SK-N-SH (cell line): ENCODE data around the gene LRMDA. TPM values are rescaled to one million over a fixed set of nuclear protein-coding genes. Genes with fewer than 3 reads are reported as not detected.

Experiments used
- CTCF ChIA-PET: fragments of 300-600, 350-600 bp; formaldehyde crosslinking; extraction: SDS; loops from one replicate; lab custom pipeline; 2021; lab: Yijun Ruan, JAX
- POLR2A ChIA-PET: fragments of 350-600 bp; sonication (Branson Sonifier 250); formaldehyde crosslinking; extraction: SDS; loops from one replicate; lab custom pipeline; 2020; ENCODE audit warnings: antibody characterized with exemption, inconsistent platforms; lab: Yijun Ruan, JAX
- DNase-seq: peaks from one replicate; pipeline ENCODE4 v3.0.0; 2012
- H2AFZ ChIP-seq: fragments of 200-600 bp; sonication (generic); 2 replicates; pipeline ENCODE4 v1.8.1; 2016; ENCODE audit warnings: antibody characterized with exemption, mild to moderate bottlenecking, low read depth
- H3F3A ChIP-seq: fragments of 200-600 bp; sonication (generic); replicated peaks from 2 replicates; pipeline ENCODE3; 2016; ENCODE audit warnings: antibody characterized with exemption, mild to moderate bottlenecking; ENCODE audit not compliant: insufficient read depth
- H3K27ac ChIP-seq, 2 experiments: fragments of 200-500 bp in 1 of 2; fragments of 200-600 bp in 1 of 2; sonication (Bioruptor generic) in 1 of 2; sonication (generic), shearing (Covaris generic) in 1 of 2; 2 replicates each; pipeline versions ENCODE4 v1.5.1 to v1.6.1; 2014 to 2016; ENCODE audit warnings: low read depth in 2 of 2, inconsistent platforms in 1 of 2, low read length in 1 of 2, mild to moderate bottlenecking in 1 of 2, mixed read lengths in 1 of 2
- H3K27me3 ChIP-seq: fragments of 200-600 bp; sonication (generic), shearing (Covaris generic); 2 replicates; pipeline ENCODE4 v1.6.1; 2016; ENCODE audit warnings: mixed run types; ENCODE audit not compliant: insufficient read depth
- H3K36me3 ChIP-seq, 2 experiments: fragments of 200-500 bp in 1 of 2; fragments of 200-600 bp in 1 of 2; sonication (Bioruptor generic) in 1 of 2; sonication (generic) in 1 of 2; replicated peaks in 1 of 2; 2 replicates each; pipeline versions ENCODE3 to v1.5.1; 2014 to 2016; ENCODE audit warnings: low read length in 1 of 2, mild to moderate bottlenecking in 1 of 2; ENCODE audit not compliant: insufficient read depth in 2 of 2, control insufficient read depth in 1 of 2
- H3K4me1 ChIP-seq, 2 experiments: fragments of 200-500 bp in 1 of 2; fragments of 200-600 bp in 1 of 2; sonication (Bioruptor generic) in 1 of 2; sonication (generic), shearing (Covaris generic) in 1 of 2; 2 replicates each; pipeline versions ENCODE4 v1.5.1 to v1.6.1; 2014 to 2016; ENCODE audit warnings: low read depth in 1 of 2, low read length in 1 of 2, mixed run types in 1 of 2; ENCODE audit not compliant: insufficient read depth in 2 of 2, control insufficient read depth in 1 of 2
- H3K4me2 ChIP-seq: fragments of 200-600 bp; sonication (generic), shearing (Covaris generic); 2 replicates; pipeline ENCODE4 v1.6.1; 2017; ENCODE audit warnings: mixed run types
- H3K4me3 ChIP-seq, 2 experiments: fragments of 200-500 bp in 1 of 2; fragments of 200-600 bp in 1 of 2; sonication (Bioruptor generic) in 1 of 2; sonication (generic), shearing (Covaris generic) in 1 of 2; 2 replicates each; pipeline versions ENCODE4 v1.5.1 to v1.8.1; 2014 to 2016; ENCODE audit warnings: low read depth in 2 of 2, inconsistent platforms in 1 of 2, low read length in 1 of 2, mild to moderate bottlenecking in 1 of 2, mixed read lengths in 1 of 2, moderate library complexity in 1 of 2
- H3K79me2 ChIP-seq: fragments of 200-600 bp; sonication (generic); 2 replicates; pipeline ENCODE4 v1.8.1; 2017; ENCODE audit warnings: mild to moderate bottlenecking; ENCODE audit not compliant: insufficient read depth
- H3K9ac ChIP-seq: fragments of 200-600 bp; sonication (generic); 2 replicates; pipeline ENCODE4 v1.6.1; 2017; ENCODE audit warnings: mixed run types
- H3K9me2 ChIP-seq: fragments of 200-600 bp; sonication (generic); 2 replicates; pipeline ENCODE4 v1.6.1; 2017; ENCODE audit warnings: mixed run types
- H3K9me3 ChIP-seq: fragments of 200-600 bp; sonication (generic); 2 replicates; pipeline ENCODE4 v1.6.1; 2017; ENCODE audit warnings: mixed run types, mild to moderate bottlenecking, moderate library complexity
- H4K20me1 ChIP-seq: fragments of 200-600 bp; sonication (generic); 2 replicates; pipeline ENCODE4 v1.6.1; 2017; ENCODE audit warnings: mild to moderate bottlenecking, mixed run types; ENCODE audit not compliant: insufficient read depth
- FOSL2 ChIP-seq: IDR thresholded peaks from 2 replicates; pipeline ENCODE4 v1.4.0; 2012; ENCODE audit warnings: low read depth, mild to moderate bottlenecking, moderate library complexity, borderline replicate concordance
- FOXM1 ChIP-seq: IDR thresholded peaks from 2 replicates; pipeline ENCODE4 v1.4.0; 2012; ENCODE audit warnings: low read depth, mild to moderate bottlenecking
- GABPA ChIP-seq: IDR thresholded peaks from 2 replicates; pipeline ENCODE4 v1.4.0; 2012; ENCODE audit warnings: low read depth, mild to moderate bottlenecking
- GATA2 ChIP-seq: sonication (generic); formaldehyde crosslinking; IDR thresholded peaks from 2 replicates; pipeline ENCODE4 v1.5.0; 2020; ENCODE audit warnings: mild to moderate bottlenecking, missing genetic modification reagents
- JUND ChIP-seq: IDR thresholded peaks from 2 replicates; pipeline ENCODE4 v1.4.0; 2012
- MEF2A ChIP-seq: IDR thresholded peaks from 2 replicates; pipeline ENCODE4 v1.4.0; 2012; ENCODE audit warnings: low read depth, borderline replicate concordance
- NFIC ChIP-seq: IDR thresholded peaks from 2 replicates; pipeline ENCODE4 v1.4.0; 2012; ENCODE audit warnings: borderline replicate concordance
- NRF1 ChIP-seq: IDR thresholded peaks from 2 replicates; pipeline ENCODE4 v1.6.1; 2012; ENCODE audit warnings: low read depth, mild to moderate bottlenecking, low read length
- PBX3 ChIP-seq: IDR thresholded peaks from 2 replicates; pipeline ENCODE4; 2012
- RCOR1 ChIP-seq: fragments of 150-350 bp; IDR thresholded peaks from 2 replicates; pipeline ENCODE4 v1.6.1; 2017; ENCODE audit warnings: antibody characterized with exemption, low read length
- RXRA ChIP-seq: IDR thresholded peaks from 2 replicates; pipeline ENCODE4 v1.4.0; 2012; ENCODE audit warnings: low read depth, mild to moderate bottlenecking, borderline replicate concordance
- SIN3A ChIP-seq: IDR thresholded peaks from 2 replicates; pipeline ENCODE4 v1.6.1; 2012; ENCODE audit warnings: low read depth, mild to moderate bottlenecking, low read length, moderate library complexity, borderline replicate concordance
- SMC3 ChIP-seq: IDR thresholded peaks from 2 replicates; pipeline ENCODE4 v1.6.1; 2012; ENCODE audit warnings: low read depth, low read length, improper control_type of control experiment
- TAF1 ChIP-seq: IDR thresholded peaks from 2 replicates; pipeline ENCODE4 v1.6.1; 2012; ENCODE audit warnings: low read depth, mild to moderate bottlenecking, low read length, moderate library complexity, borderline replicate concordance
- TEAD4 ChIP-seq: IDR thresholded peaks from 2 replicates; pipeline ENCODE4 v1.4.0; 2012; ENCODE audit warnings: mild to moderate bottlenecking, borderline replicate concordance; ENCODE audit not compliant: insufficient read depth
- WGBS: methylation state at CpG from one replicate; pipeline ENCODE4 v1.1.6; 2017; ENCODE audit warnings: low lambda C conversion rate; 5-methylcytosine and 5-hydroxymethylcytosine counted together
- polyA plus RNA-seq, 3 experiments: library from polyadenylated mRNA; depleted of rRNA; stranded (reverse); fragments of >200 nt; gene quantifications; 2 replicates each; pipeline ENCODE4 v1.2.3, GENCODE V29; 2012
- TF ChIP-seq, protein P1 (sequence below): IDR thresholded peaks from 2 replicates; pipeline ENCODE4 v1.4.0; 2012; ENCODE audit warnings: low read depth
- TF ChIP-seq, protein P2 (sequence below): IDR thresholded peaks from 2 replicates; pipeline ENCODE4 v1.4.0; 2012; ENCODE audit warnings: low read depth, borderline replicate concordance
- TF ChIP-seq, protein P3 (sequence below): fragments of 150-350 bp; IDR thresholded peaks from 2 replicates; pipeline ENCODE4 v1.6.1; 2016; ENCODE audit warnings: mild to moderate bottlenecking, low read depth, low read length

The LRMDA gene
- polyA plus RNA-seq, 1 of the 3 experiments (the other 2 are of a cell fraction), result 0.95 TPM

- TF ChIP-seq SMC3 (no peak), TEAD4 (no peak)
These were observed 694.5 kb downstream of the LRMDA start (continued) for GRCh38 chr10:76125900-76126299.

GRCh38 chr10:76126607-76127527 is 695.4 kb downstream of the LRMDA start:
- Histone ChIP-seq H3K79me2 (no peaks in the 10 kb centered on the region), H3K4me3 (no peak overlapping the region), H4K20me1 (no peaks in the 10 kb centered on the region), H3K4me2 (no peak overlapping the region), H3F3A (no peaks in the 10 kb centered on the region), H2AFZ (no peak overlapping the region), H3K36me3 (no peaks in the 10 kb centered on the region), H3K27ac (no peak overlapping the region), H3K9me3 (no peaks in the 10 kb centered on the region), H3K27me3 (no peaks in the 10 kb centered on the region), H3K9ac (no peak overlapping the region), H3K4me1 (no peaks in the 10 kb centered on the region), H3K9me2 (no peaks in the 10 kb centered on the region)
- ChIA-PET POLR2A (no interaction called here), CTCF (no interaction called here)
- WGBS, result 91% methylated on average over 5 of the region's 5 CpGs
- no peak for DNase-seq
- no peak for TF ChIP-seq PBX3
- TF ChIP-seq, protein P1, sequence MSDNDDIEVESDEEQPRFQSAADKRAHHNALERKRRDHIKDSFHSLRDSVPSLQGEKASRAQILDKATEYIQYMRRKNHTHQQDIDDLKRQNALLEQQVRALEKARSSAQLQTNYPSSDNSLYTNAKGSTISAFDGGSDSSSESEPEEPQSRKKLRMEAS, result no peak
- TF ChIP-seq GABPA, result no peak
- no peak for TF ChIP-seq JUND
- no peak for TF ChIP-seq TAF1
- no peak for TF ChIP-seq FOSL2
- TF ChIP-seq, protein P2, sequence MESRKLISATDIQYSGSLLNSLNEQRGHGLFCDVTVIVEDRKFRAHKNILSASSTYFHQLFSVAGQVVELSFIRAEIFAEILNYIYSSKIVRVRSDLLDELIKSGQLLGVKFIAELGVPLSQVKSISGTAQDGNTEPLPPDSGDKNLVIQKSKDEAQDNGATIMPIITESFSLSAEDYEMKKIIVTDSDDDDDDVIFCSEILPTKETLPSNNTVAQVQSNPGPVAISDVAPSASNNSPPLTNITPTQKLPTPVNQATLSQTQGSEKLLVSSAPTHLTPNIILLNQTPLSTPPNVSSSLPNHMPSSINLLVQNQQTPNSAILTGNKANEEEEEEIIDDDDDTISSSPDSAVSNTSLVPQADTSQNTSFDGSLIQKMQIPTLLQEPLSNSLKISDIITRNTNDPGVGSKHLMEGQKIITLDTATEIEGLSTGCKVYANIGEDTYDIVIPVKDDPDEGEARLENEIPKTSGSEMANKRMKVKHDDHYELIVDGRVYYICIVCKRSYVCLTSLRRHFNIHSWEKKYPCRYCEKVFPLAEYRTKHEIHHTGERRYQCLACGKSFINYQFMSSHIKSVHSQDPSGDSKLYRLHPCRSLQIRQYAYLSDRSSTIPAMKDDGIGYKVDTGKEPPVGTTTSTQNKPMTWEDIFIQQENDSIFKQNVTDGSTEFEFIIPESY, result no peak
- no peak for TF ChIP-seq GATA2 (CRISPR knock-in tag)

- no peak overlapping the region for H3K27ac ChIP-seq
- H3K79me2 ChIP-seq, result no peaks in the 10 kb centered on the region
- no peaks in the 10 kb centered on the region for H3K27me3 ChIP-seq
- no peaks in the 10 kb centered on the region for H3K9me3 ChIP-seq
- no peaks in the 10 kb centered on the region for H3K36me3 ChIP-seq
- H3K4me2 ChIP-seq, result no peak overlapping the region
- no peak overlapping the region for H2AFZ ChIP-seq
- H3F3A ChIP-seq, result no peaks in the 10 kb centered on the region
- H4K20me1 ChIP-seq, result no peaks in the 10 kb centered on the region
- WGBS, result 57% methylated on average over 6 of the region's 6 CpGs
- DNase-seq, result no peak
- no peak overlapping the region for H3K4me3 ChIP-seq
- H3K9me2 ChIP-seq, result no peaks in the 10 kb centered on the region
- no peak overlapping the region for H3K9ac ChIP-seq
- H3K4me1 ChIP-seq, result no peaks in the 10 kb centered on the region
- POLR2A ChIA-PET, result no interaction called here
- CTCF ChIA-PET, result no interaction called here
- no peak for TF ChIP-seq SMC3
- no peak for TF ChIP-seq NRF1
- no peak for TF ChIP-seq SIN3A
- TF ChIP-seq FOXM1, result no peak
- TF ChIP-seq, protein P3, sequence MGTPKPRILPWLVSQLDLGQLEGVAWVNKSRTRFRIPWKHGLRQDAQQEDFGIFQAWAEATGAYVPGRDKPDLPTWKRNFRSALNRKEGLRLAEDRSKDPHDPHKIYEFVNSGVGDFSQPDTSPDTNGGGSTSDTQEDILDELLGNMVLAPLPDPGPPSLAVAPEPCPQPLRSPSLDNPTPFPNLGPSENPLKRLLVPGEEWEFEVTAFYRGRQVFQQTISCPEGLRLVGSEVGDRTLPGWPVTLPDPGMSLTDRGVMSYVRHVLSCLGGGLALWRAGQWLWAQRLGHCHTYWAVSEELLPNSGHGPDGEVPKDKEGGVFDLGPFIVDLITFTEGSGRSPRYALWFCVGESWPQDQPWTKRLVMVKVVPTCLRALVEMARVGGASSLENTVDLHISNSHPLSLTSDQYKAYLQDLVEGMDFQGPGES, result no peak
- TF ChIP-seq RCOR1, result no peak
- no peak for TF ChIP-seq FOSL2
- TF ChIP-seq, protein P1, result no peak
- no peak for TF ChIP-seq RXRA
- no peak for TF ChIP-seq JUND
- no peak for TF ChIP-seq PBX3
- TF ChIP-seq NFIC, result no peak
- no peak for TF ChIP-seq MEF2A
These were observed 696.7 kb downstream of the LRMDA start for GRCh38 chr10:76127984-76128589.
